DOHH2 (cell line): ENCODE measurements around the gene CYP4F22.

ENCODE experiments used
- EZH2phosphoT487 ChIP-seq: fragments of 200-600 bp; sonication (generic); IDR thresholded peaks from 2 replicates; pipeline ENCODE4 v1.6.1; 2017; ENCODE audit warnings: borderline replicate concordance, mild to moderate bottlenecking, antibody characterized with exemption, low read length, moderate library complexity, mixed read lengths
- TF ChIP-seq, protein P1 (sequence below): fragments of 200-600 bp; sonication (generic); IDR thresholded peaks from one replicate; pipeline ENCODE4 v1.5.1; 2014; ENCODE audit warnings: antibody characterized with exemption, mild to moderate bottlenecking, low read depth, low read length; ENCODE audit not compliant: poor library complexity, severe bottlenecking

DNA sequence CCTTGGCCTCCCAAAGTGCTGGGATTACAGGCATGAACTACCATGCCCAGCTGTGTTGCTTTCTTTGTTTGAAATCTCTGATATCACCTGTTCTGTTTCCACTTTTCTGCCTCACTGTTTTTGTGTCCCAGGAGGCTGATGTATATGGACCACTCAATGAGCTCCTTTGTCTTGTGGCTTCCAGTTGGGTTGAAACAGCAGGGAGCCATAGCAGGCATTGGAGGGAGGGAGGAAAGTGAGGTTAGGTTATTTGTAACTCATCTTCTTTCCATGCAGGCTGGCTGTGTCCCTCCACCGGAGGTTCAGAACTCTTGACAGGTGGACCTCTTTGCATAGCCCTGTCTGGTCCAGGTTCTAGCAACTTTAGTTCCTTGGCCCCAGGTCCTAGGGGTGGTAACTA, 6.1 kb upstream of the CYP4F22 start:
- TF ChIP-seq, protein P1, sequence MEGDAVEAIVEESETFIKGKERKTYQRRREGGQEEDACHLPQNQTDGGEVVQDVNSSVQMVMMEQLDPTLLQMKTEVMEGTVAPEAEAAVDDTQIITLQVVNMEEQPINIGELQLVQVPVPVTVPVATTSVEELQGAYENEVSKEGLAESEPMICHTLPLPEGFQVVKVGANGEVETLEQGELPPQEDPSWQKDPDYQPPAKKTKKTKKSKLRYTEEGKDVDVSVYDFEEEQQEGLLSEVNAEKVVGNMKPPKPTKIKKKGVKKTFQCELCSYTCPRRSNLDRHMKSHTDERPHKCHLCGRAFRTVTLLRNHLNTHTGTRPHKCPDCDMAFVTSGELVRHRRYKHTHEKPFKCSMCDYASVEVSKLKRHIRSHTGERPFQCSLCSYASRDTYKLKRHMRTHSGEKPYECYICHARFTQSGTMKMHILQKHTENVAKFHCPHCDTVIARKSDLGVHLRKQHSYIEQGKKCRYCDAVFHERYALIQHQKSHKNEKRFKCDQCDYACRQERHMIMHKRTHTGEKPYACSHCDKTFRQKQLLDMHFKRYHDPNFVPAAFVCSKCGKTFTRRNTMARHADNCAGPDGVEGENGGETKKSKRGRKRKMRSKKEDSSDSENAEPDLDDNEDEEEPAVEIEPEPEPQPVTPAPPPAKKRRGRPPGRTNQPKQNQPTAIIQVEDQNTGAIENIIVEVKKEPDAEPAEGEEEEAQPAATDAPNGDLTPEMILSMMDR: no peak
- no peak for TF ChIP-seq EZH2phosphoT487
